ENCODE measurements around the gene CTAGE1. TPM values are rescaled to one million over a fixed set of nuclear protein-coding genes. Genes with fewer than 3 reads are reported as not detected.

The CTAGE1 gene
- total and polyA plus RNA-seq, 2 donors (not counting 1 experiment from before 2014, with no cell fraction given): not detected

- no peak overlapping the region for H3K4me3 ChIP-seq (ENCODE audit: control extremely low read depth in 1 of 5, extremely low read depth in 1 of 5, insufficient read depth in 1 of 5, low read depth in 2 of 5, low read length in 4 of 5)
- no peaks in the 10 kb centered on the region for H3K79me2 ChIP-seq (ENCODE audit: control insufficient read depth, insufficient read depth, low read length)
- no peak overlapping the region for H3K4me2 ChIP-seq (replicated peaks; ENCODE audit: low read depth, low read length, poor library complexity, severe bottlenecking)
- H3K9me3 ChIP-seq (ENCODE audit: control extremely low read depth in 1 of 3, control insufficient read depth in 2 of 3, insufficient read depth in 1 of 3, low read length in 2 of 3): peaks cover 0 to 5% (median 0%) of the 10 kb centered on the region in 3 donors
- Mint-ChIP-seq H3K27ac (no peak overlapping the region), H3K4me1 (no peaks in the 10 kb centered on the region), H3K9me3 (ENCODE audit: insufficient read depth) (peaks cover 15% of the 10 kb centered on the region), H3K27me3 (no peaks in the 10 kb centered on the region), H3K4me3 (no peak overlapping the region)
- ChIA-PET CTCF (no interaction called here), POLR2A (no interaction called here)
- H2AFZ ChIP-seq (ENCODE audit: insufficient read depth, low read depth, low read length, poor library complexity, severe bottlenecking): no peak overlapping the region
- ATAC-seq (ENCODE audit: low read depth): no peak
- no peaks in the 10 kb centered on the region for H3K36me3 ChIP-seq (replicated peaks in 1 of 2; ENCODE audit: control extremely low read depth in 1 of 2, control insufficient read depth in 1 of 2, extremely low read depth in 1 of 2, insufficient read depth in 2 of 2, low read length in 1 of 2)
- intact Hi-C loops (cut with micrococcal nuclease): no loop called here
- H4K20me1 ChIP-seq (ENCODE audit: control insufficient read depth, insufficient read depth, low read length, poor library complexity, severe bottlenecking): no peaks in the 10 kb centered on the region
- H3K4me1 ChIP-seq (ENCODE audit: control insufficient read depth in 2 of 2, insufficient read depth in 2 of 2, low read length in 2 of 2): no peaks in the 10 kb centered on the region
- DNase-seq: no peak
- H3K27ac ChIP-seq (ENCODE audit: low read length in 2 of 2): no peak overlapping the region
- H3K9ac ChIP-seq (ENCODE audit: low read length): no peak overlapping the region
- no peaks in the 10 kb centered on the region for H3K27me3 ChIP-seq (replicated peaks in 1 of 4; ENCODE audit: control extremely low read depth in 1 of 4, control insufficient read depth in 3 of 4, insufficient read depth in 4 of 4, low read length in 3 of 4)
- no CpG with 5 or more reads among the region's 4 CpGs for whole genome bisulfite sequencing (ENCODE audit: insufficient coverage)
- TF ChIP-seq CTCF (IDR thresholded peaks at IDR 0.05): no peak
Observed at GRCh38 chr18:22447792-22448191, 30.1 kb upstream of the CTAGE1 start.

- WGBS (ENCODE audit: insufficient coverage): 39% methylated on average over 2 of the region's 4 CpGs
- POLR2A ChIA-PET: no interaction called here
- Histone ChIP-seq H3K79me2 (ENCODE audit: control insufficient read depth, insufficient read depth, low read length) (no peaks in the 10 kb centered on the region), H3K9me3 (ENCODE audit: control extremely low read depth in 1 of 3, control insufficient read depth in 2 of 3, insufficient read depth in 1 of 3, low read length in 2 of 3) (peaks cover 0 to 5% (median 0%) of the 10 kb centered on the region in 3 donors), H3K27me3 (replicated peaks in 1 of 4; ENCODE audit: control extremely low read depth in 1 of 4, control insufficient read depth in 3 of 4, insufficient read depth in 4 of 4, low read length in 3 of 4) (no peaks in the 10 kb centered on the region), H2AFZ (ENCODE audit: insufficient read depth, low read depth, low read length, poor library complexity, severe bottlenecking) (no peak overlapping the region), H3K9ac (ENCODE audit: low read length) (no peak overlapping the region), H3K4me3 (ENCODE audit: control extremely low read depth in 1 of 5, extremely low read depth in 1 of 5, insufficient read depth in 1 of 5, low read depth in 2 of 5, low read length in 4 of 5) (no peak overlapping the region), H4K20me1 (ENCODE audit: control insufficient read depth, insufficient read depth, low read length, poor library complexity, severe bottlenecking) (no peaks in the 10 kb centered on the region), H3K36me3 (replicated peaks in 1 of 2; ENCODE audit: control extremely low read depth in 1 of 2, control insufficient read depth in 1 of 2, extremely low read depth in 1 of 2, insufficient read depth in 2 of 2, low read length in 1 of 2) (no peaks in the 10 kb centered on the region), H3K4me2 (replicated peaks; ENCODE audit: low read depth, low read length, poor library complexity, severe bottlenecking) (no peak overlapping the region), H3K4me1 (ENCODE audit: control insufficient read depth in 2 of 2, insufficient read depth in 2 of 2, low read length in 2 of 2) (no peaks in the 10 kb centered on the region), H3K27ac (ENCODE audit: low read length in 2 of 2) (no peak overlapping the region)
- no peak overlapping the region for H3K4me3 Mint-ChIP-seq
- no peaks in the 10 kb centered on the region for H3K27me3 Mint-ChIP-seq
- no peaks in the 10 kb centered on the region for H3K4me1 Mint-ChIP-seq
- intact Hi-C loops (cut with micrococcal nuclease): no loop called here
- no peak for TF ChIP-seq CTCF (IDR thresholded peaks at IDR 0.05)
- no peak for TF ChIP-seq EZH2 (IDR thresholded peaks at IDR 0.05; ENCODE audit: borderline replicate concordance, insufficient read depth, low read depth, low read length, poor library complexity, severe bottlenecking)
- H3K9me3 Mint-ChIP-seq (ENCODE audit: insufficient read depth): peaks cover 15% of the 10 kb centered on the region
- no peak for ATAC-seq (ENCODE audit: low read depth)
- CTCF ChIA-PET: no interaction called here
- no peak for DNase-seq
- H3K27ac Mint-ChIP-seq: no peak overlapping the region
Observed at GRCh38 chr18:22446911-22447310, 29.2 kb upstream of the CTAGE1 start.
